Rectal smooth muscle tissue (tissue), 1 donor: Measurements from ENCODE around the gene ANKRD62.
"Not testable (repeated sequence)": the region's sequence is repeated elsewhere in the genome, so short reads cannot be mapped to it uniquely, and the experiment has no call there.

Source experiments
- H3K27ac ChIP-seq: one replicate; pipeline ENCODE4 v1.7.0; 2013; ENCODE audit warnings: low read depth, low read length, inconsistent platforms
- H3K27me3 ChIP-seq: one replicate; pipeline ENCODE4 v1.7.0; 2013; ENCODE audit warnings: low read length; ENCODE audit not compliant: control insufficient read depth, insufficient read depth
- H3K36me3 ChIP-seq: one replicate; pipeline ENCODE4 v1.7.0; 2013; ENCODE audit warnings: low read length; ENCODE audit not compliant: control insufficient read depth, insufficient read depth
- H3K4me1 ChIP-seq: one replicate; pipeline ENCODE4 v1.7.0; 2013; ENCODE audit warnings: low read length; ENCODE audit not compliant: control insufficient read depth, insufficient read depth
- H3K4me3 ChIP-seq: one replicate; pipeline ENCODE4 v1.7.0; 2013; ENCODE audit warnings: low read length
- H3K9ac ChIP-seq: one replicate; pipeline ENCODE4 v1.7.0; 2013; ENCODE audit warnings: low read length

Gene ANKRD62

DNA sequence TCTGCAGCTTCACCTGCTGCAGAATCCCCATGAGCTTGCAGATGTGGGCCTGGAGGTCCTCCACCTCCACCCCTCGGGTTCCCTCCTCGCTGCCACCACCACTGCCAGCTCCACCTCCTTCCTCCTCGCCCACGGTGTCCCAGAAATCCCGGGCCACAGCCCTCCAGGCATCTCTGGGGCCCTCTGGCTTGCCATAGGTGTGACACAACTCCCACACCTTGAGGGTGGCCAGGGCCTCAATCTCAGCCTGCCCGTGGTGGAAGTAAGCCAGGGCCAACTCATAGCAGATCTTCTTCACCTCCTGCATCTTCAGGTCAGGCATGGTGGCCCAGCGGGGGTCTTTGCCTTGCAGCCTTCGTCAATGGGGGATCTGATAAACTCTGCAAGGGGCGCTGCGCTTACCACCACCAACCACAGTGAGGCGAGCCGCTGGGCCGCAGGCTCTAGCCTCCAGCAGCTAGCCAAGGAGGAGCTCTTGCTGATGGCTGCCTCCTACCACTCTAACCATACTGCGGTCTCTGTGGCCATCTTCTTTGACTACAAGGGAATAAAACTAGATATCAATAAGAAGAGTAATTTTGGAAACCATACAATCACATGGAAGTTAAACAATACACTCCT is 36.1 kb upstream of the ANKRD62 start:
- Histone ChIP-seq H3K4me3 (no peak overlapping the region), H3K27ac (no peak overlapping the region), H3K27me3 (no peaks in the 10 kb centered on the region), H3K9ac (no peak overlapping the region), H3K4me1 (no peaks in the 10 kb centered on the region), H3K36me3 (no peaks in the 10 kb centered on the region)

DNA sequence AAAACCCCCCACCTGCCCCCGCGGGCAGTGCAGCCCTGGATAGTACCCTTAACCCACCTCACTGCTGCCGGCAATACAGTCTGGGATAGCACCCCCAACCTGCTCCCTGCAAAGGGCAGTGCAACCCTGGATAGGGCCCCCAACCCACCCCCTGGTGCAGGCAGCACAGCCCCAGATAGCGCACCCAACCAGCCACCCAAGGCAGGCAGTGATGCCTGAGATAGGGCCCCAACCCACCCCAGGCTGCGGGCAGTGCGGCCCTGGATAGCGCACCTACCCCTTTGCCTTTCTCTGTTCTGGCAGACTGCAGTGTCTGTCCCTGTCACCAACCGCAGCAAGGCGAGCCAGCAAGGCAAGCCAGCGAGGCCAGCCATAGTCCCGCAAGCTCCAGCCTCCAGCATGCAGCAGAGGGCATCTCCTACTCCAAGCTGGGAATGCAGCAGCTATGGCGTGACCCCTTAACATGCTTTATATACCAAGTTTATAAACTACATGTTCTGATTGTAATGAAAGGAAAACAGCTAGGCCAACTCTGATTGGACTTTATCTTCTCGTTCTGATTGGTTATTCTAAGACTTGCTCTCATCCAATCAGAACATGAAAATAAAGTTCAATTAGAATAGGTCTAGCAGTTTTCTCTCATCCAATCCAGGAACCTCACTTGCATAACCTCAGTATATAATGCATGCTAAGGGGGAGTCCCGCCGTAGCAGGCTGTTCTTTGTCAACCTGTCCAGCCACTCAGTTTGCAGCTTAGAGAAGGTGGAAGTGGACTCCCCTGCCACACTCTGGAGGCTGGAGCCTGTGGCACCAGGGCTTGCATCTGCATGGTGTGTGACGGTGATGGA is 34.1 kb upstream of the ANKRD62 start:
- H3K4me1 ChIP-seq, result no peaks in the 10 kb centered on the region
- no peak overlapping the region for H3K27ac ChIP-seq
- H3K27me3 ChIP-seq, result no peaks in the 10 kb centered on the region
- no peak overlapping the region for H3K9ac ChIP-seq
- no peaks in the 10 kb centered on the region for H3K36me3 ChIP-seq
- no peak overlapping the region for H3K4me3 ChIP-seq

DNA sequence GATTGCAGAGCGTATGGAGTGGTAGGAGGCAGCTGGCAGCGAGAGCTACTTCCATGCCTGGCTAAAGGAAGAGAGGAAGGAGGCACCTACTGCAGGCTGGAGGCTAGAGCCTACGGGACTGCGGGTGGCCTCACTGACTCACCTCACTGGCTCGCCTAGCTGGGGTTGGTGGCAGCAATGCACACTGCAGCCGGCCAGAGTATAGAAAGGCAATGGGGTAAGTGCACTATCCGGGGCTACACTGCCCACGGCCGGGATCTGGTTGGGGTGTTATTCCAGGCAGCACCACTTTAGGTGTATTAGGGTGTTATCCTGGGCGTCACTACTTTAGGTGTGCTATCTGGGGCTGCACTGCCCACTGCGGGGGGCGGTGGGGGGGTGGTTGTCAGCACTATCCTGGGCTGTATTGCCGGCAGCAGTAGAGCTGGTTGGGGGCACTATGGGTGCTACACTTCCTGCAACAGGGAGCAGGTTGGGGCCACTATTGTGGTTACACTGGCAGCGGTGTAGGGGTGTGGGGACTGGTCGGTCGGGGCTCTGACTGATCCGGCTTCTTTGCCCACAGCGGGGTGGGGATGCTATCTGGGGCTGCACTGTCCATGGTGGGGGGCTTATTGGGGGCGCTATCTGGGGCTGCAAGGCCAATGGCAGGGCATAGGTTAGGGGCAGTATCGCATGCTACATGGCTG is 33.3 kb upstream of the ANKRD62 start:
- no peak overlapping the region for H3K27ac ChIP-seq
- no peak overlapping the region for H3K4me3 ChIP-seq
- H3K4me1 ChIP-seq, result no peaks in the 10 kb centered on the region
- no peaks in the 10 kb centered on the region for H3K36me3 ChIP-seq
- H3K27me3 ChIP-seq, result no peaks in the 10 kb centered on the region
- no peak overlapping the region for H3K9ac ChIP-seq

DNA sequence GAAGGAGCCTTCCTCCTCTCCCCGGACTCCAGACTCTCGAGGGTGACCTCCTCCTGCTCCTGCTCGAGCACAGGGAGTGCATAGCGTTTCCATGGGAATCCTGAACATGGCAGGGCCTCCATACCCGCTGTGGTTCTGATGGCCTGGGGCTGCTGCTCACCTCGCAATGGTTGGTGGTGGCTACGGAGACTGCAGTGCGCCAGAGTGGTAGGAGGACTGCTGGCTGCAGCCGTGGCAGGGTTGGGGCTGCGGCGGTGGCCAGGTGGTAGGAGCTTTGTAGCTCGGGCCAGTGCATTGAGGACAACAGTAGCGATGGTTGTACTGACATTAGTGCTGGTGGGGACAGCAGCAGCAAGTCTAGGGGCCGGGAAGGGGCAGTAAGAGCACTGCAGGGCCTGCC is 32.0 kb upstream of the ANKRD62 start:
- Histone ChIP-seq H3K9ac (no peak overlapping the region), H3K27me3 (no peaks in the 10 kb centered on the region), H3K27ac (no peak overlapping the region), H3K4me3 (no peak overlapping the region), H3K4me1 (no peaks in the 10 kb centered on the region), H3K36me3 (no peaks in the 10 kb centered on the region)

DNA sequence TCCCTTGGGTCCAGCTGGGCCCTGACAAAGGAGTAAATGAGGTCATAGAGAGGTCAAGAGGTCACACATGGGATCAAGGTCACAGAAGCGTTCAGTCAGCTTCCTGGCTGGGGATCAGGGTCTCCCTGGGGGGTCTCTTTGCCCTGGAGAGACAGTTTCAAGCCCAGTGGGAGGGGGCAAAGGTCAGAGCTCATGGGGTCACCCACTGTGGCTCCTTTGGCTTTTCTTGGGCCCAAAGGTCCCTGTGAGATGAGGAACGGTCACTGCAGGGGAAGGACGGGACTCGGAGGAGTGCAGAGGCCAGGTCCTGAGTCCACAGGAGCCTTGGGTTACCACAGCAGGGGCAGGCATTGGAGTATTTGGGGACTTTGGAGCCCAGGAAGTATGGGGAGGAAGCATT is 30.7 kb upstream of the ANKRD62 start:
- no peaks in the 10 kb centered on the region for H3K27me3 ChIP-seq
- no peaks in the 10 kb centered on the region for H3K36me3 ChIP-seq
- H3K9ac ChIP-seq, result no peak overlapping the region
- no peak overlapping the region for H3K4me3 ChIP-seq
- H3K4me1 ChIP-seq, result no peaks in the 10 kb centered on the region
- no peak overlapping the region for H3K27ac ChIP-seq

DNA sequence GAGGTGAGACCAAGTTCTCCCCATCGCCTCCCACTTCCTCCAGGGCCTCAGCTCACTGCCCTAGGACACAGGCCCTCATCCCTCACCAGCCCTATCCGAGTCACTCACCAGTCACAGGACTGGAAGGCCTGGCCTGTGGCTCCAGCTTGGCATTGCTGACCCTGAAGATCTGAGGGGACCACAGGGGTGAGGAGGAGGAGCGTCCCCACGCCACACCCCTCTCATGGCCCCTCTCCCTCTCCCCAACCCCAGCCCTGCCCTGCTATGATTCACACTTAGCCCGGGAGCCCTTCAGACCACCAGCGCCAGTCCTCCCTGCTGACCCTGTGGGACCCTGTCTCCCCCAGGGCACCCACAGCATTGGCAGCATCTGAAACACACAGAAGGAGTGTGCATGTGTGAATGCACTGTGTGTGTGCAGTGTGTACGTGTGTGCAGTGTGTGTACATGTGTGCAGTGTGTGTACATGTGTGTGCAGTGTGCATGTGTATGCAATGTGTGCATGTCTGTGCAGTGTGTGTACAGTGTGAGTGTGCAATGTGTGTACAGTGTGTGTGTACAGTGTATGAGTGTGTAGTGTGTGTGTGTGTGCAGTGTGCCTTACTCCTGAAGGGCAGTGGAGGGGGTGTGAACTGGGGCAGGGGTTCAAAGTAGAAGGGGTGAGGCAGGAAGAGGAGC is 29.4 kb upstream of the ANKRD62 start:
- Histone ChIP-seq H3K4me1 (no peaks in the 10 kb centered on the region), H3K4me3 (no peak overlapping the region), H3K36me3 (no peaks in the 10 kb centered on the region), H3K27me3 (no peaks in the 10 kb centered on the region), H3K27ac (no peak overlapping the region), H3K9ac (no peak overlapping the region)

DNA sequence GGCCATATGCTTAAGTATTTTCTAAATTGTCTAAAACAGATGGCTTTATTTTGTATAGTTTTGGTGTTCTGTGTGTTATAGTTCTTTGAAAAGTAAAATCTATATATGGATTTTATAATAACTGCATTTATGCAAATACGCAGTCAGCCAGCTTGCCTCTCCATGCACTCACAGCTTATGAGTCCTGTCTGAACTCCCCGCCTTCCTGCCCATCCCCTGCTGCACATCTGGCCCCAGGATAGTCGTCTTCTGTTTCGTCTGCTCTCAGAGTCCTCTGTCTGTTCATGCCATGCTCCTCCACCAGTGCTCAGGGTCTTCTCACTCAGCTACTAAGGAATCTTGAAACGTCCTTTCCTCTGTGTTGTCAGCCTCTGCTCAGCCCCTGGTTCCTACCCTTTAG is 28.2 kb upstream of the ANKRD62 start:
- Histone ChIP-seq H3K4me3 (no peak overlapping the region), H3K36me3 (no peaks in the 10 kb centered on the region), H3K4me1 (no peaks in the 10 kb centered on the region), H3K27me3 (no peaks in the 10 kb centered on the region), H3K9ac (no peak overlapping the region), H3K27ac (no peak overlapping the region)

DNA sequence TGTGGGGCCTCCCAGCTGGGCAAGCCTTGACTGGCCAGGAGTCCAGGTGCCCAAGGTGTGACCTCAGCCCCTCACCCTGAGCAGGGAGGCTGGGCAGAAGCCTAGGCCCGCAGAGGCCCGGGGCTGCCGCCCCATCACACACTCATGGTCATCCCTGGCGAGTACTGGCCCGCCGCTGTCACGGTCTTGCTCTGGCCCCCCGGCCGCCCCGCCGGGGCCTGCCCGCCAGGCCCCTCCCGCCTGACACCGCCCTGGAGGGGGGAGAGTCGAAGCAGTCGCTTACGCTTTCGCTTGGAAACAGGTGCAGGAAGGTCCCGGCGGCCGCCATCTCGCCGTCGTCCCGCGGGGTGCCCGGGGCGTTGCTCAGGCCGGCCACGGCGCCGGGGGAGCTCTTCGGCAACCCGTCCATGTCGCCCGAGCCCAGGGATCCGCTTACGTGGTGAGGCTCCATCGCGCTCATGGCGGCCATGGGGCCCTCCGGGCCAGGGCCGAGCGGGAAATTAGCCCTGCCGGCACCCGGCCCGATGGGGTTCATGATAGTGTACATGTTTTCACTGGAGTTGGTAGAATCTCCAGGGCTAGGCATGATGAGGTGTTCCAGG is 26.6 kb upstream of the ANKRD62 start:
- H3K4me1 ChIP-seq, result no peaks in the 10 kb centered on the region
- H3K36me3 ChIP-seq, result no peaks in the 10 kb centered on the region
- no peak overlapping the region for H3K4me3 ChIP-seq
- H3K27ac ChIP-seq, result no peak overlapping the region
- H3K9ac ChIP-seq, result no peak overlapping the region
- H3K27me3 ChIP-seq, result no peaks in the 10 kb centered on the region

DNA sequence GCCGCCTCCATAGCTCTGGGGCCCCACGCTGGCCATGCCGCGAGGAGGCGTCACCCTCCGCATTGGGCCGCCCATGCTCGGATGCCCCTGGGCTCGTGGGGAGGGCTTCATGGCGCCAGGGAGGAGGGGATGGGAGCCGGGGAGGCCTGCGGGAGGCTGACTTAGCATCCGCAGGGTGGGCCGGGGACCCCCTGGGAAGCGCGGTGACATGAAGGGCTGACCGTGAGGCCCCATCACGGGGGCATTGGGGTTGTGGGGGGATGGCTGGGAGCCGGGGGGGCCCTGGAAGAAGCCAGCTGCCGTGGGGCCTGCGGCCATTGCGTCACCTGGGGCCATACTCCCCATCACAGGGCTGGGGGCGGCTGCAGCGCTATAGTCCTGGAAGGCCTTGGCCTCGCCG is 26.0 kb upstream of the ANKRD62 start:
- Histone ChIP-seq H3K4me3 (no peak overlapping the region), H3K4me1 (no peaks in the 10 kb centered on the region), H3K27me3 (no peaks in the 10 kb centered on the region), H3K36me3 (no peaks in the 10 kb centered on the region), H3K9ac (no peak overlapping the region), H3K27ac (no peak overlapping the region)

DNA sequence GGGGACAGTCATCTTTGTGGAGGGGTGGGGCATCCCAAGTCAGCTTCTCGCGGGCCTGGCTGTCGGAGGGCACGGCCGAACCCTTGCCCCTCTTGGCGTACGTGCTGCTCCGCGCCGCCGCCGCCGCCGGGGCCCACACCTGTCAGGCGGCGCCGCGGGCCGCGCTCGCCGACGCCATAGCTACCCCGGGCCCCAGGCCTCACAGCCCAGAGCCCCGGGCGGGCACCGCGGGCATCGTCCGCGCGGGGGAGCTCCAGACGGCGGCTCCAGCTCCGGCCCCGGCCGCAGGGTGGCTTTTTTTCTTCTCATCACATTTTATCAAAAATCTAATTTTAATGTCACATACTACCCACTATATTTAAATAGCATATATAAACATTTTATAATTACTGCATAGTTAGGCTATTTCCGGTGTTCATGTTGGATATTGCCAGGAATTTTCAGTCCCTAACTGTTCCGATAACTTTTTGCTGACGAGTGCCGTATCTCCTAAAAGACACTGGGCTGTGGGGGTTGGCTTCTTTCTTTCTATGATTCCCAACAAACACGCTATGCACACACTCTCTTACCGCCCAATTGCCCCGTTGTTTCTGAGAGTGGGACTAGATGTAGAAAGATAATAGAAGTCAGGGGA is 25.2 kb upstream of the ANKRD62 start:
- not testable (repeated sequence) for H3K27me3 ChIP-seq, H3K9ac ChIP-seq, H3K4me3 ChIP-seq, H3K36me3 ChIP-seq, H3K27ac ChIP-seq, H3K4me1 ChIP-seq

DNA sequence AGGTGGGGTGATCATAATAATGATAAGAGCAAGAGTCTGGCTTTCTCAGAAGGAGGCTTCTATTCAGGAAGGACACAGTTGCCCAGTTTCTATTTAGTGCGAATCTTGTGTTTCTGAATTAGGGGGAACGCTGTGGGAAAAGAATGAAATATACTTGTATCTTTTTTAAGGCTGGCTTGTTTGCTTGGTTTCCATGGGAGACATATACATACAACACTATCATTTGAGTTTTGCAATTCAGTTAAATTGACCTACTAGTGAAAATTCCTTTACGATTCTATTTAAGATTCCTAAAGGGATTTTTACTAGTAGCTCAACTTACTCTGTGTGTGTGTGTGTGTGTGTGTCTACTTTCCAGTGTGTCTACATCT is 24.7 kb upstream of the ANKRD62 start:
- no peaks in the 10 kb centered on the region for H3K4me1 ChIP-seq
- H3K4me3 ChIP-seq, result no peak overlapping the region
- no peaks in the 10 kb centered on the region for H3K27me3 ChIP-seq
- no peaks in the 10 kb centered on the region for H3K36me3 ChIP-seq
- no peak overlapping the region for H3K9ac ChIP-seq
- H3K27ac ChIP-seq, result no peak overlapping the region

DNA sequence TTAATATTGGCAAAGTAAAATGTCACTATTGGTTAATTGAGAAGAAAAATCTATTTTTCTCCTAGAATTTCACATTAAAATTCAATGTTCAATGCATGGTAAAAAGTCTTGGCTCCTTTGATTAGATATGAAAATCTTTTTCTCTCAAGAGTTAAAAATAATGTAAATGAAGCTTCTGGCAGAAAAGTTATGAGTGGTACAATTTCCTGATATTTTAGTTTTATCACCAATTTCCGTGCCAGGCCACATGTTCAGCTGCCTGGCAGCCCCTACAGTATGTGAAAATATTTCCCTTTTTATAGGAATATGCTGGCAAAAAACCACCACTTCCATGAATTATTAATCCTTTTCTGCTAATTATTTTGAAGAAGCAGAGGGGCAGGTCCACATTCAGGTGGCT is 22.6 kb upstream of the ANKRD62 start:
- not testable (repeated sequence) for H3K9ac ChIP-seq, H3K27me3 ChIP-seq, H3K27ac ChIP-seq, H3K4me1 ChIP-seq, H3K4me3 ChIP-seq, H3K36me3 ChIP-seq
